HG03378 (cell line): ENCODE data around the gene FAM78A.
"Not testable (repeated sequence)": the region's sequence is repeated elsewhere in the genome, so short reads cannot be mapped to it uniquely, and the experiment has no call there.

Source experiments
- ATAC-seq: cut with Tn5 transposase; IDR thresholded peaks from one replicate; pipeline ENCODE4 v1.9.1; 2021; ENCODE audit warnings: mild to moderate bottlenecking, moderate library complexity; ENCODE audit not compliant: unreplicated experiment

FAM78A gene

GRCh38 chr9:131216806-131217205 lies 59.5 kb downstream of the FAM78A start:
- no peak for ATAC-seq

- no peak for ATAC-seq
Observed at GRCh38 chr9:131214876-131215275, 61.4 kb downstream of the FAM78A start.

- ATAC-seq: no peak
Observed at GRCh38 chr9:131214286-131214856, 61.9 kb downstream of the FAM78A start.

- ATAC-seq: not testable (repeated sequence)
Observed at GRCh38 chr9:131211920-131212319, 64.4 kb downstream of the FAM78A start.
